NCI-H1694 (cell line): ENCODE results near the gene STING1.
"Not testable (repeated sequence)": the region's sequence is repeated elsewhere in the genome, so short reads cannot be mapped to it uniquely, and the experiment has no call there.

ENCODE experiments used
- DNase-seq: peaks from one replicate; lab custom pipeline; 2025; lab: John Stamatoyannopoulos, UW

STING1 gene

DNA sequence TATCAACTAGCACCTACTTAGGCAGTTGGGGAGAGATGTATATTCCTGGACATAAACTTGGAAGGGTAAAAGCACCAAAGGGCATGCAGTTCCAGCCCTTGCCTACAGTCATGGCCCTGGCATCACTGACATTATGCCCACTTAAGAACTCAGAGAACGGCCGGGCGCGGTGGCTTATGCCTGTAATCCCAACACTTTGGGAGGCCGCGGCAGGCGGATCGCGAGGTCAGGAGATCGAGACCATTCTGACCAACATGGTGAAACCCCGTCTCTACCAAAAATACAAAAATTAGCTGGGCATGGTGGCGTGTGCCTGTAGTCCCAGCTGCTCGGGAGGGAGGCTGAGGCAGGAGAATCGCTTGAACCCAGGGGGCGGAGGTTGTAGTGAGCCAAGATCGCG lies 42.1 kb downstream of the STING1 start:
- not testable (repeated sequence) for DNase-seq

DNA sequence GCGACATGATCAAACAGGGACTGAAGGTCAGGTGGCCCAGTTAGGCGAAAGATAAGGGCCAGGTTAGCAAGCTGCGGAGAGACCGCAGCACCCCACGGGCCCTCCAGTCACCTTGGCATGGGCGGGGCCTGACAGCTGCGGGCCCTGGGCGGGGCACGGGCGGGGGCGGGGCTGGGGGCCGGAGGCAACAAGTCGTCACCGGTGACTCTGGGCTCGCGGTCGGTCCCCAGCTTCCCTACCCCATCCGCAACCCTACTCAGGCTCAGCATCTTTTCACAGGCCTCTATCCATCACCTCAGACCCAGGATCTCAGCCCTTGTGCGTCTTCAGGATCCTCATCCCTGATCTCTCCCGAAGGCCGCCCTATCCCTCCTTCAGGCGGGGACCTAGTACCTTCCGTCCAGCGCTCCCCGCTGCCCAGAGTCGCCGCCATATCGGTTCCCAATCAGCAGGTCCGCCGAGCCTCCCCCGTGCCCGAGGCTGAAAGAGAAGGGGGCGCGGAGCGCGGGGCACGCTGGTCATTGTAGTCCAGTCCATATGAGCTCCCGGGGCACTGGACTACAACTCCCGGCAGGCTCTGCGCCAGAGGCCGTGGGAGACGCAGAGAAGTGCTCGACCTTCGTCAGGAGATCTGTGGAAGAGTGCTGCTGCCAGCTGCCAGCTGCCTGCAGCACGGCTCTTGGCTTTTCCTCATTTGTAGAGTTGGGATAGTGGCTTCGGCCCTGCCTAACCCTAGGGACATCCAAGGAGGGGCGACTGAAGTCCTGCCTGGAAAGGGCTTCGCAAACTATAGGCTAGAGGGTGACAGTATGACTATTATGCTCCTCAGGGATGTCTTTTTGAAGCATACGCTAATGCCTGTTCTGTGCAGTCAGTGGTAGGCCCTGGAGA lies 43.3 kb downstream of the STING1 start, which contains the start of gene DNAJC18:
TSS of gene DNAJC18 (minus strand) at position 513 of the 891 bp plus-strand sequence. CDS start at position 433, 80 bp downstream.
- DNase-seq: peak; percentile 89

DNA sequence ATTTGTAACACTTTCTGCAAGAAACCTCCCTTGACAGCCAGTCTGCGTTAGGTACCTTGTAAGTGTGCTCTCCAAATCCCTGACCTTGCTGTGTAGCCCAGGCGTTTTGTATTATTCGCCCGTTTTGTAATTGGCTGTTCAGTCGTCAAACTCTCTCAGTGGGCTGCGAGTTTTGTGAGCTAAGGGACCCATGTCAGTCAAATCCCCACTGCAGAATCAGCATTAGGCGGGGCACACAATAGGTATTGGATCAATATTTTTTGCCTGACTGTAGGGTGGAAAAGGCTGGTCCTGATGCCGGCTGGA lies 43.9 kb downstream of the STING1 start:
- no peak for DNase-seq

DNA sequence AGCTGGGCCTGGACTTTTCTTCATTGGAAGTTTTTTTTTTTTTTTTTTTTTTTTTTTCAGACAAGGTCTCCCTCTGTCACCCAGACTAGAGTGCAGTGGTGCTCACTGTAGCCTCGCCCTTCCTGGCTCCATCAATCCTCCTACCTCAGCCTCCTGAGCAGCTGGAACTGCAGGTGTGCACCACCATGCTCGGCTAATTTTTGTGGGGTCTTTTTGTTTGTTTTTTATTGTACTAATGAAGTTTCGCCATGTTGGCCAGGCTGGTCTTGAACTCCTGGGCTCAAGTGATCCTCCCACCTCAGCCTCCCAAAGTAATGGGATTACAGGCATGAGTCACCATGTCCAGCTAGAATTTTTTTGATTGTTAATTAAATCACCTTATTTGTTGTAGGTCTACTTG lies 46.9 kb downstream of the STING1 start:
- DNase-seq: no peak

DNA sequence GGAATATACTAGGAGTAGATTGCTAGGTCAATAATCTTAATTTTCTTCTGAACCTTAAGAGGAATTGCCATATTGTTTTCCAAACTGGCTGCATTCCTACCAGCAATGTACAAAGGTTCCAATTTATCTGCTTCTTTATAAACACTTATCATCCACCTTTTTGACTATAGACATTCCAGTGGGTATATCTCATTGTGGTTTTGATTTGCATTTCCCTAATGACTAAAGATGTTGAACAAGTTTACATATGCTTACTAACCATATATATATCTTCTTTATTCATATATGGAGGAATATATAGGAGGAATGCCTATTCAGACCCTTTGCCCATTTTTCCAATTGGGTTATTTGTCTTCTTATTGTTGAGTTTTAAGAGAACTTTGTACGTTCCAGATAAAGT lies 50.9 kb downstream of the STING1 start:
- no peak for DNase-seq

DNA sequence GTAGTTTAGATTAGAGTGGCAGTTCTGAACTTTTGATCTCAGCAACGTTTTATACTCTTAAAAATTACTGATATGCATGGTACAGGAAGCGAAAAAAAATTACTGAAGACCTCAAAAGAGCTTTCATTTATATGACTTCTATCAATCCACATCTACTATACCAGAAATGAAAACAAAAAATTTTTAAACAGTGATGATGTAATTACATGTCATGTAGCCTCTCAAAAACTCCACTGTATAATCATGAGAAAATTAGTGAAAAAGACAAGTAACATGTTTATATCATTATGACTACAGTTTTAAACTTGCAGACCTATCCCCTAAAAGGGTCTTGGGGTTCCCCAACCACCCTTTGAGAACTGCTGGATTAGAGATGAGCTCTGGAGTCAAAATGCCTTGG lies 52.5 kb downstream of the STING1 start:
- no peak for DNase-seq

DNA sequence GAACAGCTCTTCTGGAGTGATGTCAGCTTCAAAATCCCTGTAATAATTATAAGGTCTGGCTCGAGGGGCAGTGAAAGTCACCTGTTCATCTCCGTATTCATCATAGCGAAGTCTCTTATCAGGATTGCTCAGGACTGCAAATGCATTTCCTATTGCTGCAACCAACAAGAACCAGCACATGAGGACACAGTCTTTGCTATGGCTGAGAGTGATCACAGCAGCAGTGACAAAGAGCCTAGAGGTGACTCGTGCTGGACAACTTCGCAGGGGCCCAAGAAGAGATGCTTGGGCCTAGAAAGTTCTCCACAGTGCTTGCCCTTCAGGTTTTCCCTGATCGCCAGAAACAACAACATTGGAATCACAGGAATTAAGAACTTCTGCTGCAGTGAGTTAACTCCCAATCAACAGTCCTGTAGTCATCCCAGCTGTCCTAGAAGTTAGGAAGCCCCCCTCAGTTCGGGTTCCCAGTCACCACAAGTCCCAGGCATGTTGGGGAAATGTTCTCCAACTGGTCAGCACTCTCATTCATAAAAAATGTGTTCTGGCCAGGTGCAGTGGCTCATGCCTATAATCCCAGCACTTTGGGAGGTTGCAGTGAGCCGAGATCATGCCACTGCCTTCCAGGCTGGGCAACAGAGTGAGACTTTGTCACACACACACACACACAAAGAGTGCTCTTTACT lies 56.2 kb downstream of the STING1 start:
- no peak for DNase-seq
